SK-N-MC (cell line): ENCODE measurements around the gene WDHD1.
"Not testable (repeated sequence)": the region's sequence is repeated elsewhere in the genome, so short reads cannot be mapped to it uniquely, and the experiment has no call there.

Experiments used
- DNase-seq: peaks from one replicate; pipeline ENCODE4 v3.0.0-alpha.2; 2011; ENCODE audit warnings: low read depth, low spot score
- H3K27ac ChIP-seq: fragments of 200-600 bp; sonication (generic); 2 replicates; pipeline ENCODE4 v1.5.1; 2016; ENCODE audit warnings: mixed run types
- H3K36me3 ChIP-seq: fragments of 200-600 bp; sonication (generic); 2 replicates; pipeline ENCODE4 v1.6.1; 2017; ENCODE audit warnings: antibody characterized with exemption, low read length, mixed read lengths; ENCODE audit not compliant: insufficient read depth
- H3K4me3 ChIP-seq: fragments of 200-600 bp; sonication (generic); 2 replicates; pipeline ENCODE4 v1.5.1; 2016
- H3K9ac ChIP-seq: fragments of 200-600 bp; sonication (generic); 2 replicates; pipeline ENCODE4 v1.8.0; 2017; ENCODE audit warnings: mixed run types, mixed read lengths; ENCODE audit not compliant: insufficient read length
- H3K9me3 ChIP-seq: fragments of 200-600 bp; sonication (generic); 2 replicates; pipeline ENCODE4 v1.6.1; 2017; ENCODE audit warnings: low read depth, mild to moderate bottlenecking, antibody characterized with exemption, low read length, moderate library complexity, mixed read lengths
- EZH2 ChIP-seq: fragments of 200-600 bp; sonication (generic); IDR thresholded peaks from one replicate; pipeline ENCODE4 v1.6.1; 2017; ENCODE audit warnings: antibody characterized with exemption
- FOXP2 ChIP-seq: optimal IDR thresholded peaks from 2 replicates; pipeline ENCODE3; 2011; ENCODE audit warnings: mild to moderate bottlenecking, moderate library complexity; ENCODE audit not compliant: insufficient read depth; ENCODE audit errors: extremely low read length, control extremely low read depth
- POLR2AphosphoS5 ChIP-seq: IDR thresholded peaks from 2 replicates; pipeline ENCODE4 v1.6.1; 2012; ENCODE audit warnings: mild to moderate bottlenecking, low read depth, low read length, borderline replicate concordance

WDHD1 gene

DNA sequence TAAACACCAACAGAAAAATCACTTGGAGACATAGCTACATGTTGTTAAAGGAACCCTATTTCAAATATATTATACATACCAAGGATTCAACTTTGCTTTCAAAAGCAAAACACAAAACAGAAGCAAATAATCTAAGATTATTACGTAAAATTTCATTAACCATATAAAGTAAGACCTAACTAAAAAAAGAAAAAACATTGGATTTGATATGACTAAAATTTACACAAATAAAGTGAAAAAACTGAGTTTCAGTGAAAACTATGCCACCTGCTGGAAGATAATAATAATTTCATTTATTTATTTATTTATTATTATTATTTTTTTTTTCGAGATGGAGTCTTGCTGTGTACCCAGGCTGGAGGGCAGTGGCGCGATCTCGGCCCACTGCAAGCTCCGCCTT is 45.2 kb downstream of the WDHD1 start:
- H3K27ac ChIP-seq, result no peak overlapping the region
- TF ChIP-seq EZH2, result no peak
- no peak for TF ChIP-seq POLR2AphosphoS5
- TF ChIP-seq FOXP2, result no peak
- H3K36me3 ChIP-seq, result peaks cover 75% of the 10 kb centered on the region
- no peak overlapping the region for H3K4me3 ChIP-seq
- no peaks in the 10 kb centered on the region for H3K9me3 ChIP-seq
- DNase-seq, result no peak
- H3K9ac ChIP-seq, result no peak overlapping the region

- Histone ChIP-seq H3K27ac (no peak overlapping the region), H3K36me3 (peaks cover 64% of the 10 kb centered on the region), H3K4me3 (no peak overlapping the region), H3K9me3 (no peaks in the 10 kb centered on the region), H3K9ac (no peak overlapping the region)
- no peak for DNase-seq
- TF ChIP-seq EZH2, result no peak
- TF ChIP-seq POLR2AphosphoS5, result no peak
- no peak for TF ChIP-seq FOXP2
Measured at GRCh38 chr14:54979039-54979438, 47.9 kb downstream of the WDHD1 start.

- Histone ChIP-seq H3K36me3 (peaks cover 56% of the 10 kb centered on the region), H3K4me3 (no peak overlapping the region), H3K27ac (no peak overlapping the region), H3K9me3 (no peaks in the 10 kb centered on the region), H3K9ac (no peak overlapping the region)
- TF ChIP-seq EZH2, result no peak
- TF ChIP-seq POLR2AphosphoS5, result no peak
- no peak for TF ChIP-seq FOXP2
- DNase-seq, result no peak
Measured at GRCh38 chr14:54976316-54976715, 50.6 kb downstream of the WDHD1 start.

DNA sequence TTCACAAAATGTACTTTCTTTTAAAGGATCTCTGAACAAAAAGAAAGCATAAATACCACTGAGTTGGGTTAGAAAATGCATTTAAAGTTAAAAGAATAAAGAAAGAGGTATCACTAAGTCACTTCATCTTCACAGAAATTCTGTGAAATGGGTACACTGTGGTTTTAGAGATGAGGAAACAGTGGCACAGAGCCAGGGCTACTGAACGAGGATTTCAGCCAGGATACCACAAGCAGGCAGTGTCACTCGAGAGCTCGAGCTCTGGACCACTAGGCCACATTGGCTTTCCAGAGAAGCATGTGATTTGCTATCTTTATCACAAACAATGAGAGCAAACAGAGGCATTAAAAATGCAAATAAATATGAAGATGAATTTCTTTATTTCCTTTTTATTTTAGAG is 51.0 kb downstream of the WDHD1 start:
- TF ChIP-seq FOXP2 (no peak), POLR2AphosphoS5 (no peak), EZH2 (no peak)
- Histone ChIP-seq H3K9me3 (no peaks in the 10 kb centered on the region), H3K4me3 (no peak overlapping the region), H3K36me3 (peaks cover 56% of the 10 kb centered on the region), H3K27ac (no peak overlapping the region), H3K9ac (no peak overlapping the region)
- no peak for DNase-seq

- H3K9me3 ChIP-seq, result no peaks in the 10 kb centered on the region
- no peak overlapping the region for H3K27ac ChIP-seq
- peaks cover 52% of the 10 kb centered on the region for H3K36me3 ChIP-seq
- no peak overlapping the region for H3K4me3 ChIP-seq
- TF ChIP-seq EZH2 (no peak), POLR2AphosphoS5 (no peak), FOXP2 (no peak)
- no peak for DNase-seq
- H3K9ac ChIP-seq, result no peak overlapping the region
Measured at GRCh38 chr14:54974788-54975414, 52.0 kb downstream of the WDHD1 start.

- Histone ChIP-seq H3K9me3 (no peaks in the 10 kb centered on the region), H3K27ac (no peak overlapping the region), H3K36me3 (peaks cover 37% of the 10 kb centered on the region), H3K4me3 (no peak overlapping the region), H3K9ac (no peak overlapping the region)
- no peak for TF ChIP-seq FOXP2
- TF ChIP-seq EZH2, result no peak
- no peak for TF ChIP-seq POLR2AphosphoS5
- no peak for DNase-seq
Measured at GRCh38 chr14:54967496-54967895, 59.4 kb downstream of the WDHD1 start.

GRCh38 chr14:54955143-54955542 is 71.8 kb downstream of the WDHD1 start:
- peaks cover 49% of the 10 kb centered on the region for H3K36me3 ChIP-seq

GRCh38 chr14:54953609-54954008 is 73.3 kb downstream of the WDHD1 start:
- not testable (repeated sequence) for H3K4me3 ChIP-seq, H3K27ac ChIP-seq, DNase-seq, H3K9ac ChIP-seq, H3K9me3 ChIP-seq
- H3K36me3 ChIP-seq, result peaks cover 42% of the 10 kb centered on the region

More at GRCh38 chr14:54955143-54955542, 71.8 kb downstream of the WDHD1 start:
- TF ChIP-seq POLR2AphosphoS5 (no peak), FOXP2 (no peak), EZH2 (no peak)
- H3K9me3 ChIP-seq, result no peaks in the 10 kb centered on the region
- DNase-seq, result no peak
- H3K27ac ChIP-seq, result no peak overlapping the region
- H3K4me3 ChIP-seq, result no peak overlapping the region
- no peak overlapping the region for H3K9ac ChIP-seq

DNA sequence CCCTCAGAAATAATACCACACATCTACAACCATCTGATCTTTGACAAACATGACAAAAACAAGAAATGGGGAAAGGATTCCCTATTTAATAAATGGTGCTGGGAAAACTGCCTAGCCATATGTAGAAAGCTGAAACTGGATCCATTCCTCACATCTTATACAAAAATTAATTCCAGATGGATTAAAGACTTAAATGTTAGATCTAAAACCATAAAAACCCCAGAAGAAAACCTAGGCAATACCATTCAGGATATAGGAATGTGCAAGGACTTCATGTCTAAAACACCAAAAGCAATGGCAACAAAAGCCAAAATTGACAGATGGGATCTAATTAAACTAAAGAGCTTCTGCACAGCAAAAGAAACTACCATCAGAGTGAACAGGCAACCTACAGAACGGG is 74.1 kb downstream of the WDHD1 start:
- not testable (repeated sequence) for H3K27ac ChIP-seq, H3K4me3 ChIP-seq, H3K9me3 ChIP-seq, H3K9ac ChIP-seq, DNase-seq
- H3K36me3 ChIP-seq, result peaks cover 44% of the 10 kb centered on the region

- TF ChIP-seq POLR2AphosphoS5, result no peak
- TF ChIP-seq FOXP2, result no peak
- no peak for TF ChIP-seq EZH2
- Histone ChIP-seq H3K9me3 (0 out of 2 replicates have a peak, but pooled peaks cover 3% of the 10 kb centered on the region), H3K36me3 (peaks cover 33% of the 10 kb centered on the region), H3K9ac (no peak overlapping the region), H3K4me3 (no peak overlapping the region), H3K27ac (no peak overlapping the region)
- DNase-seq, result no peak
Measured at GRCh38 chr14:54947230-54947629, 79.7 kb downstream of the WDHD1 start.
